HG02642 (cell line): ENCODE data around the gene PYGB.

ENCODE experiments used
- ATAC-seq: cut with Tn5 transposase; IDR thresholded peaks from one replicate; pipeline ENCODE4 v1.9.1; 2021; ENCODE audit warnings: mild to moderate bottlenecking; ENCODE audit not compliant: unreplicated experiment, poor library complexity

Gene PYGB

GRCh38 chr20:25279403-25279802 lies 31.5 kb downstream of the PYGB start:
- ATAC-seq: no peak

GRCh38 chr20:25280051-25280573 lies 32.2 kb downstream of the PYGB start:
- no peak for ATAC-seq

GRCh38 chr20:25280574-25281535 lies 33.0 kb downstream of the PYGB start:
- no peak for ATAC-seq

GRCh38 chr20:25281541-25281991 lies 33.7 kb downstream of the PYGB start:
- ATAC-seq: peak; percentile 67

GRCh38 chr20:25282034-25282781 lies 34.3 kb downstream of the PYGB start:
- ATAC-seq: peak; percentile 2

- no peak for ATAC-seq
Observed at GRCh38 chr20:25282796-25283195, 34.9 kb downstream of the PYGB start.

- ATAC-seq: no peak
Observed at GRCh38 chr20:25283221-25283951, 35.5 kb downstream of the PYGB start.

GRCh38 chr20:25284131-25284601 lies 36.3 kb downstream of the PYGB start:
- no peak for ATAC-seq

- ATAC-seq: no peak
Observed at GRCh38 chr20:25285091-25285647, 37.3 kb downstream of the PYGB start.

GRCh38 chr20:25285856-25286798 lies 38.2 kb downstream of the PYGB start:
- ATAC-seq: no peak

GRCh38 chr20:25286917-25287316 lies 39.0 kb downstream of the PYGB start:
- no peak for ATAC-seq

- no peak for ATAC-seq
Observed at GRCh38 chr20:25287631-25288290, 39.9 kb downstream of the PYGB start.

- peak; percentile 90 for ATAC-seq
Observed at GRCh38 chr20:25288291-25289181, 40.7 kb downstream of the PYGB start.

- no peak for ATAC-seq
Observed at GRCh38 chr20:25289886-25290597, 42.2 kb downstream of the PYGB start.

GRCh38 chr20:25290646-25291431 lies 43.0 kb downstream of the PYGB start:
- ATAC-seq: no peak
